Measurements from ENCODE around the gene PRKCB. TPM values are rescaled to one million over a fixed set of nuclear protein-coding genes. Genes with fewer than 3 reads are reported as not detected.

Gene PRKCB
- total RNA-seq, 1 experiment from 2014 or later, result 0.89 TPM

GRCh38 chr16:23905027-23905426, 69.2 kb downstream of the PRKCB start:
- ChIA-PET CTCF (no interaction called here), RAD21 (ENCODE audit: low non-redundant PET in 1 of 2, low total read pairs in 2 of 2, uncharacterized antibody in 2 of 2, unreplicated experiment in 2 of 2) (no interaction called here), POLR2A (no interaction called here)
- no TSS peak for BruUV-seq (replicated peaks)
- no peak overlapping the region for H3K4me3 ChIP-seq (replicated peaks in 1 of 2; ENCODE audit: low read depth in 1 of 2, low read length in 2 of 2)
- H2AFZ ChIP-seq (ENCODE audit: low read depth, low read length, poor library complexity, severe bottlenecking), result no peak overlapping the region
- ATAC-seq (no peak), DNase-seq (ENCODE audit: low read depth, low spot score) (no peak)
- no peaks in the 10 kb centered on the region for H3K4me1 ChIP-seq (ENCODE audit: control insufficient read depth in 1 of 2, insufficient read depth in 2 of 2, low read length in 2 of 2)
- no peak overlapping the region for H3K4me2 ChIP-seq (ENCODE audit: low read length)
- no peaks in the 10 kb centered on the region for H3K9me2 ChIP-seq (ENCODE audit: insufficient read depth)
- no peak for TF ChIP-seq YY1 (IDR thresholded peaks at IDR 0.05; ENCODE audit: extremely low read depth, insufficient replicate concordance, low read depth, low read length)
- no peak for TF ChIP-seq SRF (IDR thresholded peaks at IDR 0.05; ENCODE audit: low read depth)
- no peak for TF ChIP-seq CTCF (IDR thresholded peaks at IDR 0.05 in 2 of 3, conservative IDR thresholded peaks at IDR 0.05 in 1 of 3; ENCODE audit: borderline replicate concordance in 1 of 3, insufficient read depth in 1 of 3, low read depth in 2 of 3, low read length in 2 of 3)
- no peak for TF ChIP-seq POLR2AphosphoS5 (IDR thresholded peaks at IDR 0.05; ENCODE audit: low read depth, low read length)
- no peak for TF ChIP-seq RAD21 (IDR thresholded peaks at IDR 0.05; ENCODE audit: low read depth)
- no peak for TF ChIP-seq JUND (IDR thresholded peaks at IDR 0.05)
- no peak for TF ChIP-seq EZH2 (IDR thresholded peaks at IDR 0.05)
- TF ChIP-seq, protein P1, sequence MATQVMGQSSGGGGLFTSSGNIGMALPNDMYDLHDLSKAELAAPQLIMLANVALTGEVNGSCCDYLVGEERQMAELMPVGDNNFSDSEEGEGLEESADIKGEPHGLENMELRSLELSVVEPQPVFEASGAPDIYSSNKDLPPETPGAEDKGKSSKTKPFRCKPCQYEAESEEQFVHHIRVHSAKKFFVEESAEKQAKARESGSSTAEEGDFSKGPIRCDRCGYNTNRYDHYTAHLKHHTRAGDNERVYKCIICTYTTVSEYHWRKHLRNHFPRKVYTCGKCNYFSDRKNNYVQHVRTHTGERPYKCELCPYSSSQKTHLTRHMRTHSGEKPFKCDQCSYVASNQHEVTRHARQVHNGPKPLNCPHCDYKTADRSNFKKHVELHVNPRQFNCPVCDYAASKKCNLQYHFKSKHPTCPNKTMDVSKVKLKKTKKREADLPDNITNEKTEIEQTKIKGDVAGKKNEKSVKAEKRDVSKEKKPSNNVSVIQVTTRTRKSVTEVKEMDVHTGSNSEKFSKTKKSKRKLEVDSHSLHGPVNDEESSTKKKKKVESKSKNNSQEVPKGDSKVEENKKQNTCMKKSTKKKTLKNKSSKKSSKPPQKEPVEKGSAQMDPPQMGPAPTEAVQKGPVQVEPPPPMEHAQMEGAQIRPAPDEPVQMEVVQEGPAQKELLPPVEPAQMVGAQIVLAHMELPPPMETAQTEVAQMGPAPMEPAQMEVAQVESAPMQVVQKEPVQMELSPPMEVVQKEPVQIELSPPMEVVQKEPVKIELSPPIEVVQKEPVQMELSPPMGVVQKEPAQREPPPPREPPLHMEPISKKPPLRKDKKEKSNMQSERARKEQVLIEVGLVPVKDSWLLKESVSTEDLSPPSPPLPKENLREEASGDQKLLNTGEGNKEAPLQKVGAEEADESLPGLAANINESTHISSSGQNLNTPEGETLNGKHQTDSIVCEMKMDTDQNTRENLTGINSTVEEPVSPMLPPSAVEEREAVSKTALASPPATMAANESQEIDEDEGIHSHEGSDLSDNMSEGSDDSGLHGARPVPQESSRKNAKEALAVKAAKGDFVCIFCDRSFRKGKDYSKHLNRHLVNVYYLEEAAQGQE (IDR thresholded peaks at IDR 0.05; ENCODE audit: low read depth), result no peak
- no peak for TF ChIP-seq FOSL1 (IDR thresholded peaks at IDR 0.05; ENCODE audit: low read depth)
- no peak for TF ChIP-seq EGR1 (IDR thresholded peaks at IDR 0.05; ENCODE audit: low read depth)
- TF ChIP-seq ZBTB33 (IDR thresholded peaks at IDR 0.05; ENCODE audit: extremely low read depth, insufficient replicate concordance, low read length), result no peak
- no peak for TF ChIP-seq POLR2A (IDR thresholded peaks at IDR 0.05; ENCODE audit: borderline replicate concordance, extremely low read depth, insufficient read depth, insufficient read length)
- TF ChIP-seq EZH2phosphoT487 (IDR thresholded peaks at IDR 0.05; ENCODE audit: borderline replicate concordance), result no peak
- no peak for TF ChIP-seq CBX3 (IDR thresholded peaks at IDR 0.05; ENCODE audit: low read depth)
- TF ChIP-seq, protein P2, sequence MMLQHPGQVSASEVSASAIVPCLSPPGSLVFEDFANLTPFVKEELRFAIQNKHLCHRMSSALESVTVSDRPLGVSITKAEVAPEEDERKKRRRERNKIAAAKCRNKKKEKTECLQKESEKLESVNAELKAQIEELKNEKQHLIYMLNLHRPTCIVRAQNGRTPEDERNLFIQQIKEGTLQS (IDR thresholded peaks at IDR 0.05), result no peak
- no peak for TF ChIP-seq SP1 (IDR thresholded peaks at IDR 0.05; ENCODE audit: low read depth)
- no peak for TF ChIP-seq CEBPB (IDR thresholded peaks at IDR 0.05; ENCODE audit: low read depth)
- TF ChIP-seq SIN3A (IDR thresholded peaks at IDR 0.05; ENCODE audit: low read depth), result no peak
- no peak for TF ChIP-seq ZNF274 (IDR thresholded peaks at IDR 0.05; ENCODE audit: low read depth, low read length)
- no peak for TF ChIP-seq ELF1 (IDR thresholded peaks at IDR 0.05; ENCODE audit: borderline replicate concordance, low read depth)
- no peak overlapping the region for H3K9ac ChIP-seq (ENCODE audit: low read length)
- no peaks in the 10 kb centered on the region for H3K36me3 ChIP-seq (ENCODE audit: control insufficient read depth in 1 of 2, insufficient read depth in 2 of 2, low read length in 2 of 2)
- intact Hi-C loops (cut with micrococcal nuclease), result no loop called here
- H3K79me2 ChIP-seq (ENCODE audit: insufficient read depth, low read length), result no peaks in the 10 kb centered on the region
- H4K20me1 ChIP-seq (ENCODE audit: insufficient read depth), result no peaks in the 10 kb centered on the region
- no peak overlapping the region for H3K27ac ChIP-seq (ENCODE audit: low read depth, low read length)
- H3K9me3 ChIP-seq (ENCODE audit: control insufficient read depth in 1 of 2, insufficient read depth in 1 of 2, low read depth in 1 of 2, low read length in 2 of 2), result no peaks in the 10 kb centered on the region
- peaks cover 36% of the 10 kb centered on the region for H3K27me3 ChIP-seq (ENCODE audit: insufficient read depth, low read length)

Measured in HCT116 (cell line).